B cell (primary cell): ENCODE measurements around the gene MRPL36. TPM values are rescaled to one million over a fixed set of nuclear protein-coding genes. Genes with fewer than 3 reads are reported as not detected.

ENCODE experiments used
- ATAC-seq: fragments of 200-7000 bp; cut with Tn5 transposase; one replicate; pipeline ENCODE4 v1.10.0; 2021; ENCODE audit warnings: low read depth, mild to moderate bottlenecking, moderate number of reproducible peaks, moderate library complexity
- CTCF ChIA-PET: fragments of 350-600 bp; sonication (Branson Sonifier 250); formaldehyde crosslinking; loops from one replicate; lab custom pipeline; 2021; ENCODE audit warnings: antibody characterized with exemption, inconsistent platforms; lab: Charles Lee
- POLR2A ChIA-PET: fragments of 350-600 bp; sonication (Branson Sonifier 250); formaldehyde crosslinking; loops from one replicate; lab custom pipeline; 2021; ENCODE audit warnings: antibody characterized with exemption; lab: Charles Lee
- DNase-seq: peaks from one replicate; pipeline ENCODE4 v3.0.0; 2013
- H2AFZ ChIP-seq: 2 replicates; pipeline ENCODE4 v1.6.1; 2012; ENCODE audit warnings: mild to moderate bottlenecking, low read depth, low read length; ENCODE audit not compliant: insufficient read depth, poor library complexity, severe bottlenecking
- H3K27ac ChIP-seq, 2 donors: 1 replicate in 1 of 2; 2 replicates in 1 of 2; pipeline ENCODE4 v1.5.1; 2012 to 2013; ENCODE audit warnings: low read length in 2 of 2, mild to moderate bottlenecking in 2 of 2, moderate library complexity in 1 of 2
- H3K27me3 ChIP-seq, 4 experiments: fragments of 200-600 bp in 1 of 4; sonication (generic) in 1 of 4; replicated peaks in 1 of 4; 1 replicate in 2 of 4; 2 replicates in 2 of 4; pipeline versions ENCODE4 v1.6.1 to v1.7.0; 2013 to 2016; ENCODE audit warnings: low read length in 3 of 4, mild to moderate bottlenecking in 2 of 4, mixed read lengths in 1 of 4, moderate library complexity in 1 of 4; ENCODE audit not compliant: insufficient read depth in 4 of 4, control insufficient read depth in 3 of 4; ENCODE audit errors: control extremely low read depth in 1 of 4
- H3K36me3 ChIP-seq, 2 experiments: replicated peaks in 1 of 2; 1 replicate in 1 of 2; 2 replicates in 1 of 2; pipeline versions ENCODE4 v1.6.1 to v1.7.1; 2013; ENCODE audit warnings: low read length in 1 of 2; ENCODE audit not compliant: insufficient read depth in 2 of 2, control insufficient read depth in 1 of 2; ENCODE audit errors: control extremely low read depth in 1 of 2, extremely low read depth in 1 of 2
- H3K4me1 ChIP-seq, 2 donors: fragments of 200-600 bp in 1 of 2; sonication (generic) in 1 of 2; 1 replicate in 1 of 2; 2 replicates in 1 of 2; pipeline versions ENCODE4 v1.5.1 to v1.6.1; 2013 to 2017; ENCODE audit warnings: low read length in 2 of 2; ENCODE audit not compliant: control insufficient read depth in 2 of 2, insufficient read depth in 2 of 2
- H3K4me2 ChIP-seq: replicated peaks from 2 replicates; pipeline ENCODE3; 2012; ENCODE audit warnings: mild to moderate bottlenecking, low read depth, low read length; ENCODE audit not compliant: poor library complexity, severe bottlenecking
- H3K4me3 ChIP-seq, 5 experiments: fragments of 200-600 bp in 1 of 5; sonication (generic) in 1 of 5; 1 replicate in 3 of 5; 2 replicates in 2 of 5; pipeline versions ENCODE4 v1.5.1 to v1.7.0; 2011 to 2016; ENCODE audit warnings: low read length in 4 of 5, mild to moderate bottlenecking in 4 of 5, low read depth in 2 of 5, control low read depth in 1 of 5, moderate library complexity in 1 of 5; ENCODE audit not compliant: insufficient read depth in 1 of 5; ENCODE audit errors: control extremely low read depth in 1 of 5, extremely low read depth in 1 of 5
- H3K79me2 ChIP-seq: fragments of 200-600 bp; sonication (generic); one replicate; pipeline ENCODE4 v1.6.0; 2016; ENCODE audit warnings: low read length; ENCODE audit not compliant: control insufficient read depth, insufficient read depth
- H3K9ac ChIP-seq: fragments of 200-600 bp; sonication (generic); 2 replicates; pipeline ENCODE4 v1.6.1; 2017; ENCODE audit warnings: mild to moderate bottlenecking, low read length, moderate library complexity
- H3K9me3 ChIP-seq, 3 donors: one replicate each; pipeline versions ENCODE4 v1.6.1 to v1.7.1; 2013; ENCODE audit warnings: low read length in 2 of 3; ENCODE audit not compliant: control insufficient read depth in 2 of 3, insufficient read depth in 1 of 3; ENCODE audit errors: control extremely low read depth in 1 of 3
- H4K20me1 ChIP-seq: 2 replicates; pipeline ENCODE4 v1.6.0; 2012; ENCODE audit warnings: mild to moderate bottlenecking, low read length; ENCODE audit not compliant: insufficient read depth, control insufficient read depth, poor library complexity, severe bottlenecking
- H3K27ac Mint-ChIP-seq: one replicate; pipeline ENCODE4 v1.8.0; 2021; ENCODE audit warnings: mixed read lengths
- H3K27me3 Mint-ChIP-seq: one replicate; pipeline ENCODE4 v1.8.0; 2021; ENCODE audit warnings: mixed read lengths
- H3K4me1 Mint-ChIP-seq: one replicate; pipeline ENCODE4 v1.8.0; 2021; ENCODE audit warnings: mixed read lengths
- H3K4me3 Mint-ChIP-seq: one replicate; pipeline ENCODE4 v1.8.0; 2021; ENCODE audit warnings: mixed read lengths
- H3K9me3 Mint-ChIP-seq: one replicate; pipeline ENCODE4 v1.8.0; 2022; ENCODE audit warnings: mixed read lengths; ENCODE audit not compliant: insufficient read depth
- CTCF ChIP-seq: fragments of 200-600 bp; IDR thresholded peaks from one replicate; pipeline ENCODE4 v1.8.0; 2022; ENCODE audit warnings: antibody characterized with exemption, mild to moderate bottlenecking
- EZH2 ChIP-seq: IDR thresholded peaks from 2 replicates; pipeline ENCODE4 v1.6.1; 2012; ENCODE audit warnings: borderline replicate concordance, low read depth, mild to moderate bottlenecking, moderate library complexity, low read length; ENCODE audit not compliant: insufficient read depth, poor library complexity, severe bottlenecking
- WGBS: methylation state at CpG from one replicate; pipeline ENCODE4 v1.1.5; 2013; ENCODE audit warnings: missing lambda C conversion rate; ENCODE audit not compliant: insufficient coverage; 5-methylcytosine and 5-hydroxymethylcytosine counted together
- intact Hi-C: fragments of 100-400 bp; cut with micrococcal nuclease; formaldehyde crosslinking; loops from one replicate; pipeline ENCODE4 v1.10.0; 2022
- polyA plus RNA-seq: library from polyadenylated mRNA; depleted of rRNA; stranded (reverse); fragments of >200 nt; gene quantifications from 2 replicates; pipeline ENCODE4 v1.2.3, GENCODE V29; 2012
- total RNA-seq, 2 donors: library from RNA; stranded (reverse); fragments of 120-200 nt in 1 of 2; gene quantifications; 1 replicate in 1 of 2; 2 replicates in 1 of 2; pipeline versions ENCODE4 v1.2.3 to v1.2.4, GENCODE V29; 2013 to 2022

MRPL36 gene
- total and polyA plus RNA-seq, 2 donors (not counting 1 experiment from before 2014, with no cell fraction given), result 12.5 to 25.0 TPM

DNA sequence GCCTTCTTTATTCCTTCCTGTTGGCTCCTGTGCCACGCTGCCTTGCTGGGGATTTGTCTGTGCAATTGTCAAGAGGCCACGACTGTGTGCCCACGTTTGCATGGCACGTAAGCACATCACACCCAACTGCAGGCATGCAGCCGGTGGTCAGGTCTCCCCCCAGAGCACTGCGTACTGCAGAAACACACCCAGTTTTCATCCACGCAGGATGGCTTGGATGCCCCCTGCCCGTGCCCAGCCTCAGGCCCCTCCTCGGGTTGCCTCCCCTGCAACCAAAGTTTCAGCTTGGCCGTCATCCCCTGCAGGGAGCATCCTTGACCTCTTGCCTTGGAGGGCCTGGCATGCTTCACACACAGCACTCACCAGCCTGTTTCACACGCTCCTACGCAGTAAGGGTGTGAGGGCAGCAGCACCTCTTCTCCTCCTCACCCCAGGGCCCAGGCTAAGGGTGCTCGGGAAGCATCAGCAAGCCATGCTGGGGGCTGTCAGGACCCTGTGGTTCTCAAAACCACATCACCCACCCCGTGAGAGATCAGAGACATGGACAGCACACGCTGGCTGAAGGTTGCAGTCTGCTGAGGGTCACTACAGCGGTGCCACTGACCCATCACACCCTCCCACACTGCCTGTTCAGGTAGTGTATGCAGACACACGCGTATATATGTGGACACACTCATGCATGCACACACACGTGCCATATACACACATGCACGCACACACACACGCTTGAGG, 3.1 kb downstream of the MRPL36 start:
- H3K4me2 ChIP-seq, result no peak overlapping the region
- Mint-ChIP-seq H3K27me3 (no peaks in the 10 kb centered on the region), H3K4me3 (no peak overlapping the region), H3K9me3 (no peaks in the 10 kb centered on the region), H3K27ac (no peak overlapping the region), H3K4me1 (peaks cover 53% of the 10 kb centered on the region)
- TF ChIP-seq CTCF, result no peak
- TF ChIP-seq EZH2, result no peak
- CTCF ChIA-PET, result no interaction called here
- no peak for ATAC-seq
- no peak overlapping the region for H3K9ac ChIP-seq
- peaks cover 0 to 19% of the 10 kb centered on the region in 2 experiments for H3K36me3 ChIP-seq
- no peaks in the 10 kb centered on the region for H3K27me3 ChIP-seq
- POLR2A ChIA-PET, result no interaction called here
- peaks cover 38% of the 10 kb centered on the region for H3K79me2 ChIP-seq
- H3K4me3 ChIP-seq, result no peak overlapping the region
- no peak overlapping the region for H2AFZ ChIP-seq
- H4K20me1 ChIP-seq, result no peaks in the 10 kb centered on the region
- WGBS, result 96% methylated on average over 20 of the region's 21 CpGs
- DNase-seq, result no peak
- intact Hi-C loops, result no loop called here
- H3K9me3 ChIP-seq, result no peaks in the 10 kb centered on the region
- no peak overlapping the region for H3K27ac ChIP-seq
- H3K4me1 ChIP-seq, result peaks cover 12 to 30% of the 10 kb centered on the region in 2 donors

- Mint-ChIP-seq H3K27ac (no peak overlapping the region), H3K9me3 (no peaks in the 10 kb centered on the region), H3K27me3 (no peaks in the 10 kb centered on the region), H3K4me3 (no peak overlapping the region), H3K4me1 (peaks cover 52% of the 10 kb centered on the region)
- Histone ChIP-seq H3K9me3 (no peaks in the 10 kb centered on the region), H3K4me3 (no peak overlapping the region), H3K36me3 (peaks cover 0 to 19% of the 10 kb centered on the region in 2 experiments), H3K27me3 (no peaks in the 10 kb centered on the region), H3K4me1 (peaks cover 12 to 30% of the 10 kb centered on the region in 2 donors), H4K20me1 (no peaks in the 10 kb centered on the region), H3K4me2 (no peak overlapping the region), H3K79me2 (peaks cover 35% of the 10 kb centered on the region), H3K27ac (no peak overlapping the region), H3K9ac (no peak overlapping the region), H2AFZ (no peak overlapping the region)
- DNase-seq (no peak), ATAC-seq (no peak)
- intact Hi-C loops, result no loop called here
- ChIA-PET POLR2A (no interaction called here), CTCF (no interaction called here)
- no peak for TF ChIP-seq CTCF
- TF ChIP-seq EZH2, result no peak
- 87% methylated on average over 7 of the region's 8 CpGs for WGBS
These were observed 3.7 kb downstream of the MRPL36 start for GRCh38 chr5:1795931-1796330.
